ENCODE results near the gene ZNF599. TPM values are rescaled to one million over a fixed set of nuclear protein-coding genes. Genes with fewer than 3 reads are reported as not detected.

The ZNF599 gene
- total and polyA plus RNA-seq, 2 donors (not counting 1 experiment from before 2014, with no cell fraction given): 6.0 to 7.6 TPM

DNA sequence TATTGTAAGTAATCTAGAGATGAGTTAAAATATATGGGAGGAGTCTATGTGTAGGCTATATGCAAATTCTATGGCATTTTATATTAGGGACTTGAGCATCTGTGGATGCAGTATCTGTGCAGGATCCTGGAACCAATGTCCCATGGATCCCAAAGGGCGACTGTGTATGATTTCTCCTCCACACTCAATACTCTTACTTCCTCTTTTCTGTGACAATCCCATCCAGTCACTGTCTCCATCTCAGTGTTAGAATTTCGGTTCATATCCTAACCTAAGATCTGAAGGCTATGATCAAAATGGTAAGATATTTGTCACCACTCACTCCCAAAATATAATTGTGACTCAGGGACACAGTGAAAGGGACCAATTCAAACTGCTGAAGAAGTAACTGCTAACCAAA lies 15.1 kb upstream of the ZNF599 start:
- Mint-ChIP-seq H3K4me3 (no peak overlapping the region), H3K27ac (no peak overlapping the region), H3K9me3 (ENCODE audit: insufficient read depth) (no peaks in the 10 kb centered on the region), H3K4me1 (no peaks in the 10 kb centered on the region), H3K27me3 (peaks cover 4% of the 10 kb centered on the region)
- Histone ChIP-seq H3K36me3 (replicated peaks in 1 of 2; ENCODE audit: control extremely low read depth in 1 of 2, control insufficient read depth in 1 of 2, extremely low read depth in 1 of 2, insufficient read depth in 2 of 2, low read length in 1 of 2) (no peaks in the 10 kb centered on the region), H3K27me3 (replicated peaks in 1 of 4; ENCODE audit: control extremely low read depth in 1 of 4, control insufficient read depth in 3 of 4, insufficient read depth in 4 of 4, low read length in 3 of 4) (no peaks in the 10 kb centered on the region), H4K20me1 (ENCODE audit: control insufficient read depth, insufficient read depth, low read length, poor library complexity, severe bottlenecking) (no peaks in the 10 kb centered on the region), H2AFZ (ENCODE audit: insufficient read depth, low read depth, low read length, poor library complexity, severe bottlenecking) (no peak overlapping the region), H3K4me1 (ENCODE audit: control insufficient read depth in 2 of 2, insufficient read depth in 2 of 2, low read length in 2 of 2) (no peaks in the 10 kb centered on the region), H3K4me2 (replicated peaks; ENCODE audit: low read depth, low read length, poor library complexity, severe bottlenecking) (no peak overlapping the region), H3K79me2 (ENCODE audit: control insufficient read depth, insufficient read depth, low read length) (no peaks in the 10 kb centered on the region), H3K27ac (ENCODE audit: low read length in 2 of 2) (no peak overlapping the region), H3K9me3 (ENCODE audit: control extremely low read depth in 1 of 3, control insufficient read depth in 2 of 3, insufficient read depth in 1 of 3, low read length in 2 of 3) (no peaks in the 10 kb centered on the region), H3K4me3 (ENCODE audit: control extremely low read depth in 1 of 5, extremely low read depth in 1 of 5, insufficient read depth in 1 of 5, low read depth in 2 of 5, low read length in 4 of 5) (no peak overlapping the region), H3K9ac (ENCODE audit: low read length) (no peak overlapping the region)
- TF ChIP-seq EZH2 (IDR thresholded peaks at IDR 0.05; ENCODE audit: borderline replicate concordance, insufficient read depth, low read depth, low read length, poor library complexity, severe bottlenecking): no peak
- TF ChIP-seq CTCF (IDR thresholded peaks at IDR 0.05): no peak
- DNase-seq (no peak), ATAC-seq (ENCODE audit: low read depth) (no peak)
- ChIA-PET CTCF (no interaction called here), POLR2A (no interaction called here)
- WGBS (ENCODE audit: insufficient coverage): 14% methylated on average over 1 of the region's 2 CpGs
- intact Hi-C loops (cut with micrococcal nuclease): no loop called here

- H4K20me1 ChIP-seq (ENCODE audit: control insufficient read depth, insufficient read depth, low read length, poor library complexity, severe bottlenecking): no peaks in the 10 kb centered on the region
- ATAC-seq (ENCODE audit: low read depth): no peak
- WGBS (ENCODE audit: insufficient coverage): 86% methylated on average over 1 of the region's 3 CpGs
- ChIA-PET CTCF (no interaction called here), POLR2A (no interaction called here)
- H3K27me3 Mint-ChIP-seq: peaks cover 4% of the 10 kb centered on the region
- H3K79me2 ChIP-seq (ENCODE audit: control insufficient read depth, insufficient read depth, low read length): no peaks in the 10 kb centered on the region
- peaks cover 0 to 3% (median 0%) of the 10 kb centered on the region in 3 donors for H3K9me3 ChIP-seq (ENCODE audit: control extremely low read depth in 1 of 3, control insufficient read depth in 2 of 3, insufficient read depth in 1 of 3, low read length in 2 of 3)
- intact Hi-C loops (cut with micrococcal nuclease): no loop called here
- H3K4me1 Mint-ChIP-seq: no peaks in the 10 kb centered on the region
- no peaks in the 10 kb centered on the region for H3K9me3 Mint-ChIP-seq (ENCODE audit: insufficient read depth)
- no peak overlapping the region for H3K9ac ChIP-seq (ENCODE audit: low read length)
- TF ChIP-seq EZH2 (IDR thresholded peaks at IDR 0.05; ENCODE audit: borderline replicate concordance, insufficient read depth, low read depth, low read length, poor library complexity, severe bottlenecking) (no peak), CTCF (IDR thresholded peaks at IDR 0.05) (no peak)
- H3K4me1 ChIP-seq (ENCODE audit: control insufficient read depth in 2 of 2, insufficient read depth in 2 of 2, low read length in 2 of 2): no peaks in the 10 kb centered on the region
- no peak overlapping the region for H2AFZ ChIP-seq (ENCODE audit: insufficient read depth, low read depth, low read length, poor library complexity, severe bottlenecking)
- no peaks in the 10 kb centered on the region for H3K36me3 ChIP-seq (replicated peaks in 1 of 2; ENCODE audit: control extremely low read depth in 1 of 2, control insufficient read depth in 1 of 2, extremely low read depth in 1 of 2, insufficient read depth in 2 of 2, low read length in 1 of 2)
- H3K27me3 ChIP-seq (replicated peaks in 1 of 4; ENCODE audit: control extremely low read depth in 1 of 4, control insufficient read depth in 3 of 4, insufficient read depth in 4 of 4, low read length in 3 of 4): no peaks in the 10 kb centered on the region
- no peak overlapping the region for H3K4me3 ChIP-seq (ENCODE audit: control extremely low read depth in 1 of 5, extremely low read depth in 1 of 5, insufficient read depth in 1 of 5, low read depth in 2 of 5, low read length in 4 of 5)
- no peak overlapping the region for H3K4me3 Mint-ChIP-seq
- DNase-seq: no peak
- no peak overlapping the region for H3K27ac ChIP-seq (ENCODE audit: low read length in 2 of 2)
- H3K4me2 ChIP-seq (replicated peaks; ENCODE audit: low read depth, low read length, poor library complexity, severe bottlenecking): no peak overlapping the region
- no peak overlapping the region for H3K27ac Mint-ChIP-seq
Observed at GRCh38 chr19:34787059-34787824, 14.2 kb upstream of the ZNF599 start.
